ENCODE data around the gene TPRA1. TPM values are rescaled to one million over a fixed set of nuclear protein-coding genes. Genes with fewer than 3 reads are reported as not detected.

Gene TPRA1
- total and polyA plus RNA-seq, 9 of the 15 experiments (the other 6 are each of a cell fraction or from before 2014, with no cell fraction given) = 0.66 to 21.5 (median 11.1) TPM

GRCh38 chr3:127615631-127616305 is 25.2 kb upstream of the TPRA1 start:
- WGBS (ENCODE audit: insufficient coverage, low coverage, missing lambda C conversion rate) = 94% methylated on average over 6 of the region's 6 CpGs
- TF ChIP-seq RBM17 (IDR thresholded peaks at IDR 0.05; ENCODE audit: borderline replicate concordance, low read depth, low read length) = no peak
- TF ChIP-seq ZNF239 (CRISPR knock-in tag; IDR thresholded peaks at IDR 0.05) = no peak
- TF ChIP-seq TRIM25 (IDR thresholded peaks at IDR 0.05; ENCODE audit: borderline replicate concordance) = no peak
- no peak for TF ChIP-seq TEAD1 (CRISPR knock-in tag; IDR thresholded peaks at IDR 0.05)
- TF ChIP-seq ZNF584 (CRISPR knock-in tag; IDR thresholded peaks at IDR 0.05; ENCODE audit: low read depth) = no peak
- TF ChIP-seq BCL6 (CRISPR knock-in tag; IDR thresholded peaks at IDR 0.05) = no peak
- TF ChIP-seq MTA2 (IDR thresholded peaks at IDR 0.05; ENCODE audit: low read depth) = no peak
- no peak for TF ChIP-seq SIX5 (IDR thresholded peaks at IDR 0.05; ENCODE audit: borderline replicate concordance in 1 of 2, insufficient read depth in 1 of 2, low read depth in 1 of 2, low read length in 2 of 2)

More at GRCh38 chr3:127615631-127616305, 25.2 kb upstream of the TPRA1 start:
- no peak overlapping the region for H3K4me3 ChIP-seq
- H3K27me3 ChIP-seq (ENCODE audit: control insufficient read depth in 2 of 2, insufficient read depth in 2 of 2, low read length in 2 of 2) = no peaks in the 10 kb centered on the region
- ATAC-seq (no peak), DNase-seq (ENCODE audit: extremely low read depth in 1 of 4, low spot score in 3 of 4) (no peak), FAIRE-seq (no peak)
- in situ Hi-C loops (cut with MboI) = no loop called here
- no peaks in the 10 kb centered on the region for H3K9me3 ChIP-seq (replicated peaks; ENCODE audit: control insufficient read depth, insufficient read depth, low read depth, low read length)
- no peak overlapping the region for H3K4me2 ChIP-seq (ENCODE audit: insufficient read depth, low read length)
- intact Hi-C loops (cut with micrococcal nuclease) = no loop called here
- no peak overlapping the region for H3K9ac ChIP-seq (ENCODE audit: insufficient read depth in 1 of 2, low read depth in 2 of 2, low read length in 2 of 2)
- no peaks in the 10 kb centered on the region for H3K4me1 ChIP-seq (replicated peaks in 1 of 2; ENCODE audit: control insufficient read depth in 2 of 2, insufficient read depth in 2 of 2, low read length in 2 of 2)
- ChIA-PET POLR2A (no interaction called here), CTCF (ENCODE audit: low intra/inter-chr PET ratio) (no interaction called here)
- peaks cover 94% of the 10 kb centered on the region; the same call in 2 of the 3 replicates for H3K36me3 ChIP-seq (ENCODE audit: control insufficient read depth, insufficient read depth, low read length)
- no peak overlapping the region for H2AFZ ChIP-seq (ENCODE audit: low read depth, low read length)
- H3K27ac ChIP-seq (ENCODE audit: extremely low read depth, low read depth, low read length) = no peak overlapping the region
- BruUV-seq (replicated peaks) = no TSS peak
- no peaks in the 10 kb centered on the region for H3K9me1 ChIP-seq (ENCODE audit: control insufficient read depth, insufficient read depth, low read length)
- H4K20me1 ChIP-seq (replicated peaks; ENCODE audit: control insufficient read depth, insufficient read depth, low read length) = no peaks in the 10 kb centered on the region; the same call in none of the 2 replicates
- H3K79me2 ChIP-seq (ENCODE audit: control insufficient read depth, insufficient read depth, low read length) = no peaks in the 10 kb centered on the region; the same call in 2 of the 3 replicates
